ENCODE data around the gene SLC39A10.

DNA sequence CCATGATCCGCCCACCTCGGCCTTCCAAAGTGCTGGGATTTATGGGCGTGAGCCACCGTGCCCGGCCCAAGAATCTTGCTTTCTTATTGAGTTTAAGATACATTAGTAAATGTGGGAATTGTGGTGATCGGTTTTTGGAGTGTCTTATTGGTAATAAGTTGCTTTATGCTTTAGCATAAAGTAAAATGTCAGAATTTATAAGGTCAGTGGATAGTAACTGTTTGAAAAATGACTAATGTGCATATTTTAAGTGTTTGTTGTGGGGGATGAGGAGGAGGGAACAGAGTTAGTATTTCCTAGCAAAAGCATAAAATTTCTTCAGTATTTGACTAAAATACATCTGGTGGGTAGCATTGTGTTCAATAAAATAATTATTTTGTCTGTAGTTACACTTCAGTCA lies 77.4 kb downstream of the SLC39A10 start:
- TF ChIP-seq, protein P1, sequence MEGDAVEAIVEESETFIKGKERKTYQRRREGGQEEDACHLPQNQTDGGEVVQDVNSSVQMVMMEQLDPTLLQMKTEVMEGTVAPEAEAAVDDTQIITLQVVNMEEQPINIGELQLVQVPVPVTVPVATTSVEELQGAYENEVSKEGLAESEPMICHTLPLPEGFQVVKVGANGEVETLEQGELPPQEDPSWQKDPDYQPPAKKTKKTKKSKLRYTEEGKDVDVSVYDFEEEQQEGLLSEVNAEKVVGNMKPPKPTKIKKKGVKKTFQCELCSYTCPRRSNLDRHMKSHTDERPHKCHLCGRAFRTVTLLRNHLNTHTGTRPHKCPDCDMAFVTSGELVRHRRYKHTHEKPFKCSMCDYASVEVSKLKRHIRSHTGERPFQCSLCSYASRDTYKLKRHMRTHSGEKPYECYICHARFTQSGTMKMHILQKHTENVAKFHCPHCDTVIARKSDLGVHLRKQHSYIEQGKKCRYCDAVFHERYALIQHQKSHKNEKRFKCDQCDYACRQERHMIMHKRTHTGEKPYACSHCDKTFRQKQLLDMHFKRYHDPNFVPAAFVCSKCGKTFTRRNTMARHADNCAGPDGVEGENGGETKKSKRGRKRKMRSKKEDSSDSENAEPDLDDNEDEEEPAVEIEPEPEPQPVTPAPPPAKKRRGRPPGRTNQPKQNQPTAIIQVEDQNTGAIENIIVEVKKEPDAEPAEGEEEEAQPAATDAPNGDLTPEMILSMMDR (IDR thresholded peaks at IDR 0.05): no peak
- TF ChIP-seq POLR2A (IDR thresholded peaks at IDR 0.05) (no peak), EP300 (IDR thresholded peaks at IDR 0.05) (no peak)
